Measurements from ENCODE around the gene CDHR3. TPM values are rescaled to one million over a fixed set of nuclear protein-coding genes. Genes with fewer than 3 reads are reported as not detected.
A peak's percentile ranks its signal among the peaks of the same experiment; 100 is the strongest.

The CDHR3 gene, protein sequence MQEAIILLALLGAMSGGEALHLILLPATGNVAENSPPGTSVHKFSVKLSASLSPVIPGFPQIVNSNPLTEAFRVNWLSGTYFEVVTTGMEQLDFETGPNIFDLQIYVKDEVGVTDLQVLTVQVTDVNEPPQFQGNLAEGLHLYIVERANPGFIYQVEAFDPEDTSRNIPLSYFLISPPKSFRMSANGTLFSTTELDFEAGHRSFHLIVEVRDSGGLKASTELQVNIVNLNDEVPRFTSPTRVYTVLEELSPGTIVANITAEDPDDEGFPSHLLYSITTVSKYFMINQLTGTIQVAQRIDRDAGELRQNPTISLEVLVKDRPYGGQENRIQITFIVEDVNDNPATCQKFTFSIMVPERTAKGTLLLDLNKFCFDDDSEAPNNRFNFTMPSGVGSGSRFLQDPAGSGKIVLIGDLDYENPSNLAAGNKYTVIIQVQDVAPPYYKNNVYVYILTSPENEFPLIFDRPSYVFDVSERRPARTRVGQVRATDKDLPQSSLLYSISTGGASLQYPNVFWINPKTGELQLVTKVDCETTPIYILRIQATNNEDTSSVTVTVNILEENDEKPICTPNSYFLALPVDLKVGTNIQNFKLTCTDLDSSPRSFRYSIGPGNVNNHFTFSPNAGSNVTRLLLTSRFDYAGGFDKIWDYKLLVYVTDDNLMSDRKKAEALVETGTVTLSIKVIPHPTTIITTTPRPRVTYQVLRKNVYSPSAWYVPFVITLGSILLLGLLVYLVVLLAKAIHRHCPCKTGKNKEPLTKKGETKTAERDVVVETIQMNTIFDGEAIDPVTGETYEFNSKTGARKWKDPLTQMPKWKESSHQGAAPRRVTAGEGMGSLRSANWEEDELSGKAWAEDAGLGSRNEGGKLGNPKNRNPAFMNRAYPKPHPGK
- 10 to 100 TPM; 20.6 to 82.5 (median 49.7) TPM for total RNA-seq

DNA sequence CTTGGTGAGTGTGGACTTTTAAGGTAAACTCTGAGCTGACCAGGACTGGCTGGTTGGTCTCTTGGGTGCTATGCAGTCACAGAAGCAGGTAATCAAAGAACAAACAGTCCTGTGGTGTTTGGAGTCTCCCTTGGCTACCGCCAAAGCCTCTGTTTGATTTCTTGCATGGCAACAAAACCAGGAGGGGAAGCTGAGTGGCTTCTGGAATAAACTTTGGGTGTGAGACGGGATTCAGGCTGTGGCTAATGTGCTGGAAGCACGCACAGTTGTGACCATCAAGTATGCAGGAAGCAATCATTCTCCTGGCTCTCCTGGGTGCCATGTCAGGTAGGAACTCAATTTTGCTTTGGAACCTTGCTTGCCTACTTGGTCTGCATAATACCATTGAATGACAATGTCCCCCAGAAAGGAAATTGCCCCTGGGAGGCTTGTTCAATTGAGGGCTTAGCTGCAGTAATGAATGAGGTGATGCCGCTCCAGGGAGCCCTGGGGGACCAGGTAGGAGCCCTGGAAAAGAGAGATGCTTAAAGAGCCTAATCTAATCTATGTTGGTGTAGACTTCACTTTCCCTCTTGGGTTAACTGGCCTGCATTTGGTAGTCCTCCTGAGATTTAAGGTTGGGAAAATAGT, at the start of gene CDHR3:
TSS of gene CDHR3 (plus strand) at position 227 of the 630 bp plus-strand sequence. CDS start at position 282, 55 bp downstream.
- no peak for DNase-seq
- TF ChIP-seq POLR2A (IDR thresholded peaks at IDR 0.05) = no peak
- TF ChIP-seq, protein P1, sequence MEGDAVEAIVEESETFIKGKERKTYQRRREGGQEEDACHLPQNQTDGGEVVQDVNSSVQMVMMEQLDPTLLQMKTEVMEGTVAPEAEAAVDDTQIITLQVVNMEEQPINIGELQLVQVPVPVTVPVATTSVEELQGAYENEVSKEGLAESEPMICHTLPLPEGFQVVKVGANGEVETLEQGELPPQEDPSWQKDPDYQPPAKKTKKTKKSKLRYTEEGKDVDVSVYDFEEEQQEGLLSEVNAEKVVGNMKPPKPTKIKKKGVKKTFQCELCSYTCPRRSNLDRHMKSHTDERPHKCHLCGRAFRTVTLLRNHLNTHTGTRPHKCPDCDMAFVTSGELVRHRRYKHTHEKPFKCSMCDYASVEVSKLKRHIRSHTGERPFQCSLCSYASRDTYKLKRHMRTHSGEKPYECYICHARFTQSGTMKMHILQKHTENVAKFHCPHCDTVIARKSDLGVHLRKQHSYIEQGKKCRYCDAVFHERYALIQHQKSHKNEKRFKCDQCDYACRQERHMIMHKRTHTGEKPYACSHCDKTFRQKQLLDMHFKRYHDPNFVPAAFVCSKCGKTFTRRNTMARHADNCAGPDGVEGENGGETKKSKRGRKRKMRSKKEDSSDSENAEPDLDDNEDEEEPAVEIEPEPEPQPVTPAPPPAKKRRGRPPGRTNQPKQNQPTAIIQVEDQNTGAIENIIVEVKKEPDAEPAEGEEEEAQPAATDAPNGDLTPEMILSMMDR (IDR thresholded peaks at IDR 0.05) = no peak
- no peaks in the 10 kb centered on the region for H3K36me3 ChIP-seq
- H3K9me3 ChIP-seq = no peaks in the 10 kb centered on the region
- H3K27me3 ChIP-seq = no peaks in the 10 kb centered on the region
- H3K4me1 ChIP-seq = no peaks in the 10 kb centered on the region
- H3K27ac ChIP-seq = peak within 1 kb of the TSS in 1 of 4 donors; percentile 75
- H3K4me3 ChIP-seq = peak within 1 kb of the TSS in 1 of 4 donors; percentile 21

DNA sequence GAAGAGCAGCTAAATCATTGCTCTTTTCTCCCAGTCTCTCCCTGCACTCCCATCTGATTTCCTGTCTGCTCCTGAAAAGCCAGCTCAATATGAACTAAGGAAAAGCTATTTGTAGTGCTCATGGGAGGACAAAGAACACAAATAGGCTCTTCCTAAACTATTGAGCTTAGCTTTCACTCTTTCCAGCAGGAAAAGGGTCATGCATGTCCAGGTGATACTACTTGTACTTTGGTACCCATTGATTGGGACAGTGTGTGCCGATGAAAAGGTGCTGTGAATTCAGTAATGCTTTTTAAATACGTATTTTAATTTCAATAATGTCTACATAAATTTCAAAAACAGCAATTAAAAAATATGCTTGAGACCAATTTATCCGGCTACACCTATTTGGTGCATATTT, 49.1 kb upstream of the CDHR3 start:
- no peak overlapping the region for H3K27ac ChIP-seq
- TF ChIP-seq, protein P1 (IDR thresholded peaks at IDR 0.05) = no peak
- no peak for TF ChIP-seq POLR2A (IDR thresholded peaks at IDR 0.05)
- peaks cover 0 to 37% (median 0%) of the 10 kb centered on the region in 3 donors for H3K36me3 ChIP-seq
- H3K27me3 ChIP-seq = no peaks in the 10 kb centered on the region
- no peak for DNase-seq
- no peak overlapping the region for H3K4me3 ChIP-seq
- no peaks in the 10 kb centered on the region for H3K4me1 ChIP-seq
- H3K9me3 ChIP-seq = no peaks in the 10 kb centered on the region

DNA sequence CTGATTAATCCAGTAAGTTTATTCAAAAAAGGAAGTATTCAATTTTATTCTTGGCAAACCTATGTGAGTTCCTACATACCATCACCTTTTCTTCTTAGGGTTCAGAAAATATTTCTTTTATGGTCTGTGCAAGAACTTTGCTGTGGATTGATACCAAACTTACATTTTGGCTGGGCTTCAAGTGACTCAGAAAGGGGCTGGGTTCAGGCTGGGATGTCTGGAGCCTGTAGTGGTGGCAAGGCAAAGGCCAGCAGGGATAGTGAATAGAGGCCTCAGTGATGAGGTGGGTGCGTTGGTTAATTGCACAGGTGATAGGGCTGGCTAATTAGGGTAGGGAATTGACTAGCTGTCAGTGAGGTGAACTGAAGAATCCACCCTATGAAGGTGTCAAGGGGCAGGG, 46.5 kb upstream of the CDHR3 start:
- TF ChIP-seq, protein P1 (IDR thresholded peaks at IDR 0.05) = no peak
- TF ChIP-seq POLR2A (IDR thresholded peaks at IDR 0.05) = no peak
- Histone ChIP-seq H3K27ac (no peak overlapping the region), H3K4me3 (no peak overlapping the region), H3K9me3 (no peaks in the 10 kb centered on the region), H3K27me3 (no peaks in the 10 kb centered on the region), H3K36me3 (peaks cover 0 to 30% (median 0%) of the 10 kb centered on the region in 3 donors), H3K4me1 (no peaks in the 10 kb centered on the region)
- DNase-seq = no peak

DNA sequence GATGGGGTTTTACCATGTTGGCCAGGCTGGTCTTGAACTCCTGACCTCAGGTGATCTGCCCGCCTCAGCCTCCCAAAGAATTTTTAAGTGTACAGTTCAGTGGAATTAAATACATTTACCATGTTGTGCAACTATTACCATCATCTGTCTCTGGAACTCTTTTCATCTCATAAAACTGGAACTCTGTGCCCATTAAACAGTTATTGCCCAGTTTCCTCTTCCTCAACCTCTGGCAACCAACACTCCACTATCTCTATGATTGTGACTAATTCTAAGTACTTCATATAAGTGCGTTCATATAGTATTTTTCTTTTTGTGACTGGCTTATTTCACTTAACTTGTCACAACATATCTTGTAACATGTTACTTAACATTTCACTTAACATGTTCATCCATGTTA, 45.4 kb upstream of the CDHR3 start:
- H3K27me3 ChIP-seq = no peaks in the 10 kb centered on the region
- peaks cover 0 to 38% (median 0%) of the 10 kb centered on the region in 3 donors for H3K36me3 ChIP-seq
- H3K4me3 ChIP-seq = no peak overlapping the region
- DNase-seq = no peak
- H3K27ac ChIP-seq = no peak overlapping the region
- no peaks in the 10 kb centered on the region for H3K4me1 ChIP-seq
- H3K9me3 ChIP-seq = no peaks in the 10 kb centered on the region
- TF ChIP-seq, protein P1 (IDR thresholded peaks at IDR 0.05) = no peak
- TF ChIP-seq POLR2A (IDR thresholded peaks at IDR 0.05) = no peak

DNA sequence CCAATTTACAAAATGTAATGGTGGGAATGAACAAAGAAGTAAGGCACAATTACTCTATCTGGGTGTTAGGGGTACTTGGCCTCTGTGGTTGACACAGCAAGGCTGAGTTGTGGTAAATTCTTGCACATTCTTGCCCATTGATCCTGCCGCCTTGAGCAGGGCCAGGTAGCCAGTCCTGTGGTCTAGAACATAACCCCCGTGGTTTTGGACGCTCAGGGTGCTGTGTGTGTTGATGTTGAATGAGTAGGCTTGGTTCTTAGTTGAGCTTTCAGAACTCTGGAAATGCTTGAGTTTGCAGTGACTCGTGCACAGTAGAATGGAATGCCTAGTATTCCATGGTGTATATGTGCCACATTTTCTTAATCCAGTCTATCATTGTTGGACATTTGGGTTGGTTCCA, 42.3 kb upstream of the CDHR3 start:
- Histone ChIP-seq H3K9me3 (peaks cover 0 to 4% (median 0%) of the 10 kb centered on the region in 4 donors), H3K4me3 (no peak overlapping the region), H3K27me3 (no peaks in the 10 kb centered on the region), H3K27ac (no peak overlapping the region), H3K36me3 (peaks cover 0 to 31% (median 0%) of the 10 kb centered on the region in 3 donors), H3K4me1 (no peaks in the 10 kb centered on the region)
- no peak for DNase-seq
- no peak for TF ChIP-seq POLR2A (IDR thresholded peaks at IDR 0.05)
- TF ChIP-seq, protein P1 (IDR thresholded peaks at IDR 0.05) = no peak
